ENCODE measurements around the gene GJC1. TPM values are rescaled to one million over a fixed set of nuclear protein-coding genes. Genes with fewer than 3 reads are reported as not detected.

GJC1 gene
- total RNA-seq (not detected), total RNA-seq (0 to 11.5 (median 0.08) reads per million in 172 experiments)
- polyA plus RNA-seq (2013, experiment 1 of 2) = 0.01 TPM
- polyA plus RNA-seq (2013, experiment 2 of 2) = 0.53 TPM

DNA sequence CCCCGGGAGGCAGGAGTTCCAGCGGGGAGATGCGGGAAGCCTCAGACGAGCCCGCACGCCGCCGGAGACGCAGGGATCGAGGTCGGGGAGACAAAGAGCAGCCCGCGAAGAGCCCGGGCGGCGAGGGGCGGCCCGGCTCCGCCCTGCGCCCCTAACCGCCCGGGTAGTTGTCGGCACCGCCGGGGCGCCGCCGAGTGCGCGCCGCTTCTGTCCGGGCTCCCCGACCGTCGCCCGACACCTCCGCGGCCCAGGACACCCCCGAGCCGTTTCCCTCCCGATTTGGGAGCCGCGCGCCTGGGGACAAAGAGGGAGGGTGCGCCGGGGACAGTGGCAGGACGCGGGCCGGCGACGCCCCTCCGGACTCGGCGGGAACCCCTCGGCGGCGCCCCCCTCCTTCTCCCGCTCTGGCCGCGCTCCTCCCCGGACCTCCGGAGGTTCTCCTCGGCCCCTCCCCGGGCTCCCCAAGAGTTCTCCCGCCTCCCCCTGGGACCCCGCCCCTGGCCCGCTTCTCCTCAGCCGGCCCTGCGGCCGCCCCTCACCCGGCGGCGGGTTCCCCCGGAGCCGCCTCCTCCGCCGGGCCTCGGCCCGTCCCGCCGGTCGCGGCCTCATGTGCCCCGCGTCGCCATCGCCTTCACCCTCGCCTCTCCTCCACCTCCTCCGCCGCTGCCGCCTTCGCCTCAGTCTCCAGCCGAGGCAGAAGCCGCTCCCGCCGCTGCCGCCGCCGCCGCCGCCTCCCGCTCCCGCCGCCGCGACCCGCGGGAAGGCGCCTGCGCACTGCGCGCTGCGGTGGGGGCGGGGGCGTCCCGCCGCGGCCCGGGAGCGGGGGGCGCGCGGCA is at the start of gene GJC1:
TSS of gene GJC1 (minus strand) at position 765 of the 836 bp plus-strand sequence. CDS start 24,470 bp downstream, outside the sequence.
- peaks cover 15% of the 10 kb centered on the region for H3K4me1 Mint-ChIP-seq (ENCODE audit: low read depth)
- Histone ChIP-seq H3K4me3 (ENCODE audit: low read length) (peak within 1 kb of the TSS; percentile 35), H3K36me3 (ENCODE audit: insufficient read depth, low read length) (no peaks in the 10 kb centered on the region), H3K27ac (ENCODE audit: low read depth in 1 of 2, low read length in 2 of 2) (no peak within 1 kb of the TSS), H3K9me3 (ENCODE audit: control insufficient read depth in 1 of 2, insufficient read depth in 1 of 2, low read length in 2 of 2) (peaks cover 0 to 4% of the 10 kb centered on the region in 2 experiments), H3K4me1 (ENCODE audit: insufficient read depth, low read length) (peaks cover 16% of the 10 kb centered on the region), H3K27me3 (ENCODE audit: control insufficient read depth in 1 of 2, insufficient read depth in 2 of 2, low read length in 2 of 2) (peaks cover 35 to 71% of the 10 kb centered on the region in 2 experiments)
- intact Hi-C loops (cut with DNase I, micrococcal nuclease) = no loop called here
- TF ChIP-seq, protein P1, sequence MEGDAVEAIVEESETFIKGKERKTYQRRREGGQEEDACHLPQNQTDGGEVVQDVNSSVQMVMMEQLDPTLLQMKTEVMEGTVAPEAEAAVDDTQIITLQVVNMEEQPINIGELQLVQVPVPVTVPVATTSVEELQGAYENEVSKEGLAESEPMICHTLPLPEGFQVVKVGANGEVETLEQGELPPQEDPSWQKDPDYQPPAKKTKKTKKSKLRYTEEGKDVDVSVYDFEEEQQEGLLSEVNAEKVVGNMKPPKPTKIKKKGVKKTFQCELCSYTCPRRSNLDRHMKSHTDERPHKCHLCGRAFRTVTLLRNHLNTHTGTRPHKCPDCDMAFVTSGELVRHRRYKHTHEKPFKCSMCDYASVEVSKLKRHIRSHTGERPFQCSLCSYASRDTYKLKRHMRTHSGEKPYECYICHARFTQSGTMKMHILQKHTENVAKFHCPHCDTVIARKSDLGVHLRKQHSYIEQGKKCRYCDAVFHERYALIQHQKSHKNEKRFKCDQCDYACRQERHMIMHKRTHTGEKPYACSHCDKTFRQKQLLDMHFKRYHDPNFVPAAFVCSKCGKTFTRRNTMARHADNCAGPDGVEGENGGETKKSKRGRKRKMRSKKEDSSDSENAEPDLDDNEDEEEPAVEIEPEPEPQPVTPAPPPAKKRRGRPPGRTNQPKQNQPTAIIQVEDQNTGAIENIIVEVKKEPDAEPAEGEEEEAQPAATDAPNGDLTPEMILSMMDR (IDR thresholded peaks at IDR 0.05) = no peak
- DNase-seq = peak in 6 of 14 experiments; percentile 1 to 42 (median 8)
- H3K27ac Mint-ChIP-seq = no peak within 1 kb of the TSS
- peaks cover 67% of the 10 kb centered on the region for H3K27me3 Mint-ChIP-seq
- POLR2A ChIA-PET = no interaction called here
- no peaks in the 10 kb centered on the region for H3K9me3 Mint-ChIP-seq
- CTCF ChIA-PET = interaction anchor here (1.6 kb wide), 1 partner anchor 51 kb away, joined by 6 read pairs; no protein-coding TSS in a partner anchor
- ATAC-seq (ENCODE audit: poor library complexity) = peak; percentile 40
- H3K4me3 Mint-ChIP-seq = peak within 1 kb of the TSS; percentile 83
- H3K36me3 Mint-ChIP-seq (ENCODE audit: low read depth) = no peaks in the 10 kb centered on the region

DNA sequence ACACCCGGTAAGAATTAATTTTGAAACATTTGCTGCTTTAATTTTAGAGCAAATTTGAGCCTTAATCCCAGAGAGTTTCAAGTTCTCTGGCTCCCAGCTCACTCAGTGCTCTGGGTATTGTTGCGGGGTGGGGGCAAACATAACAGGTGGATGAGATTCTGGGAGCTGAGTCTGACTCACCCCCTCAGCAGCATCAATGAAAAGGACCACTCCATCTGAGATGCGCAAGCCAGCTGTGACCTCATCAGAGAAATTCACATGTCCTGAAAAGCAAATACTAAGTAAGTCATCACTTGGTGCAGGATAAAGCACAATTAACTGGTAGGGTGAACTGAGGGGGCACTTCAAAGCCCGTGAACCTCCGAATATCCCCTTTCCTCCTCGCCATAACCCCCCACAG is 49.3 kb upstream of the GJC1 start:
- DNase-seq (no peak), ATAC-seq (ENCODE audit: poor library complexity) (no peak)
- no peak overlapping the region for H3K27ac ChIP-seq (ENCODE audit: low read depth in 1 of 2, low read length in 2 of 2)
- ChIA-PET CTCF (interaction anchor here (0.5 to 1.3 kb wide), 4 partner anchors 9 to 100 kb away, joined by 3 to 6 read pairs (median 3); no protein-coding TSS in a partner anchor), POLR2A (interaction anchor here (1.5 kb wide), 1 partner anchor 19 kb away, joined by 3 read pairs; the partner anchor contains the start of gene EFTUD2)
- intact Hi-C loops (cut with DNase I, micrococcal nuclease) = no loop called here
- Mint-ChIP-seq H3K9me3 (no peaks in the 10 kb centered on the region), H3K4me1 (ENCODE audit: low read depth) (no peaks in the 10 kb centered on the region), H3K27me3 (no peaks in the 10 kb centered on the region), H3K36me3 (ENCODE audit: low read depth) (peaks cover 87% of the 10 kb centered on the region), H3K27ac (no peak overlapping the region), H3K4me3 (no peak overlapping the region)
- H3K9me3 ChIP-seq (ENCODE audit: control insufficient read depth in 1 of 2, insufficient read depth in 1 of 2, low read length in 2 of 2) = no peaks in the 10 kb centered on the region
- no peaks in the 10 kb centered on the region for H3K27me3 ChIP-seq (ENCODE audit: control insufficient read depth in 1 of 2, insufficient read depth in 2 of 2, low read length in 2 of 2)
- H3K4me1 ChIP-seq (ENCODE audit: insufficient read depth, low read length) = no peaks in the 10 kb centered on the region
- H3K36me3 ChIP-seq (ENCODE audit: insufficient read depth, low read length) = peaks cover 90% of the 10 kb centered on the region
- H3K4me3 ChIP-seq (ENCODE audit: low read length) = no peak overlapping the region
- TF ChIP-seq, protein P1 (IDR thresholded peaks at IDR 0.05) = no peak

DNA sequence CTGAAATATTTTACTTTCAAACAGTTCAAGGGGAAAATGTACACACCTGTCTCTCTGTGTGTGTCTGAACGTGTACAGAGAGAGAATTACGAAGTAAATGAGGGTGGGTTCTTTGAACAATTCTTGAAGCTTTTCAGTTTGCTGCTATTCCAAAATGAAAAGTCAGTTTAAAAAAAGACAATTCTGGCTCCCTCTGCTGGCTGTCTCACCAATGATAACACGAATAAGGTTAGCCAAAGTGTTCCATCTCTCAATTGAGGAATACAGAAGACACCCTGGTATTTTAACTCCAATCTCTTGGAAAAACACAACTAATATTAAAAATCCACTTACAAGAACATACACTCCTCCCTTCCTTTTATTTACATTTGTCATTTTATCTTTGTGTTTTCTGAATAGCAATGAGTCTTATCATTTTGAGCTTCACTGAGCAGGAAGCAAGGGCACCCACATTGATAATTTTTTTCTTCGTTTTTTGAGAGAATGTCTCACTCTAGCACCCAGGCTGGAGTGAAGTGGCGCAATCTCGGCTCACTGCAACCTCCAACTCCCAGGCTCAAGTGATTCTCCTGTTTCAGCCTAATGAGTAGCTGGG is 48.6 kb upstream of the GJC1 start:
- H3K36me3 ChIP-seq (ENCODE audit: insufficient read depth, low read length) = peaks cover 89% of the 10 kb centered on the region
- intact Hi-C loops (cut with DNase I, micrococcal nuclease) = no loop called here

More for the DNA sequence above, 48.6 kb upstream of the GJC1 start:
- Mint-ChIP-seq H3K9me3 (no peaks in the 10 kb centered on the region), H3K27ac (no peak overlapping the region), H3K4me1 (ENCODE audit: low read depth) (no peaks in the 10 kb centered on the region), H3K36me3 (ENCODE audit: low read depth) (peaks cover 89% of the 10 kb centered on the region), H3K4me3 (no peak overlapping the region), H3K27me3 (no peaks in the 10 kb centered on the region)
- DNase-seq (peak in 4 of 14 experiments; percentile 36 to 48 (median 45)), ATAC-seq (ENCODE audit: poor library complexity) (peak; percentile 37)
- ChIA-PET CTCF (interaction anchor here (0.5 to 1.3 kb wide), 7 partner anchors 9 to 143 kb away, joined by 3 to 6 read pairs (median 3); no protein-coding TSS in a partner anchor), POLR2A (interaction anchor here (1.5 kb wide), 1 partner anchor 20 kb away, joined by 3 read pairs; the partner anchor contains the start of gene EFTUD2)
- H3K27me3 ChIP-seq (ENCODE audit: control insufficient read depth in 1 of 2, insufficient read depth in 2 of 2, low read length in 2 of 2) = no peaks in the 10 kb centered on the region
- H3K9me3 ChIP-seq (ENCODE audit: control insufficient read depth in 1 of 2, insufficient read depth in 1 of 2, low read length in 2 of 2) = no peaks in the 10 kb centered on the region
- H3K4me1 ChIP-seq (ENCODE audit: insufficient read depth, low read length) = no peaks in the 10 kb centered on the region
- no peak overlapping the region for H3K27ac ChIP-seq (ENCODE audit: low read depth in 1 of 2, low read length in 2 of 2)
- no peak overlapping the region for H3K4me3 ChIP-seq (ENCODE audit: low read length)
- TF ChIP-seq, protein P1 (IDR thresholded peaks at IDR 0.05) = peak; percentile 66

All from CD4-positive, alpha-beta T cell (primary cell).